ENCODE data around the gene CIRBP. TPM values are rescaled to one million over a fixed set of nuclear protein-coding genes. Genes with fewer than 3 reads are reported as not detected.

The CIRBP gene
- total and polyA plus RNA-seq, 9 of the 15 experiments (the other 6 are each of a cell fraction or from before 2014, with no cell fraction given): 20.5 to 327 (median 176) TPM

DNA sequence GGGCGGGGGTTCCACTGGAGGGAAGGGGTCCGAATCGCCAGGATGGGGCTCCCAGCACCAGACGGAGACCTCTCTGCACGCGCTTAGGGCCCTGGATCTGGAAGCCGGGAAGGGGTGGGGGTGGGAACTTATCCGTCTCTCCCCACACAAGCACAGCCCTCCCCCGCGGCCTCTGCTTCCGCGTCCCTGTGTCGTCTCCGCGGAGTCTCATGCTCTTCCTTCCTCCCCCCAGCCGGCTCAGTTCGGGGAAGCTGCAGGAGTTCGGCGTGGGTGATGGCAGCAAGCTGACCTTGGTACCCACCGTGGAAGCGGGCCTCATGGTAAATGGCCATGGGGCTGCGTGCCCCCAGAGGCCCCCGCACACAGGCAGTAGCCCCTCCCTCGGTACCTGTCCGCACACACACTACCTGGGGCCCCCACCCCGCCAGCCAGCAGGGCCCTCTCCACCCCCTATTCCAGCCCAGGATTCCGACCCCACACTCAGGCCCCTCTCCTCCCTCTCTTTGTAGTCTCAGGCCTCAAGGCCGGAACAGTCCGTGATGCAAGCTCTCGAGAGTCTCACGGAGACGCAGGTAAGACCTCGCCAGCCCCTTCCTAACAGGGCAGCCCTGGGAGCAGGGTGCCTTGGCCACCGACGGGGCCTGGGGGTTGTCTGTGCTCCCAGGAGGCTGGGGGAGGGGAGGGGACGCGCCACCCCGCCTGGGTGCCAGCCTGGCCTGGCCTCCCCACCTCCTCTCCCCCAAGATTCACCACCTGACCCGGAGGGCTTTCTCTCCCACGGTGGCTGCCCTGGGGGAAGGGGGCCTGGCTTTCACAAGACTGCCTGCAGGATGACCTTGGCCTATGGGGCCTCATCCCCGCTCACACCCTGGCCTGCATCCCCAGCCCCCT lies 17.6 kb upstream of the CIRBP start (continued):
- TF ChIP-seq, protein P1, sequence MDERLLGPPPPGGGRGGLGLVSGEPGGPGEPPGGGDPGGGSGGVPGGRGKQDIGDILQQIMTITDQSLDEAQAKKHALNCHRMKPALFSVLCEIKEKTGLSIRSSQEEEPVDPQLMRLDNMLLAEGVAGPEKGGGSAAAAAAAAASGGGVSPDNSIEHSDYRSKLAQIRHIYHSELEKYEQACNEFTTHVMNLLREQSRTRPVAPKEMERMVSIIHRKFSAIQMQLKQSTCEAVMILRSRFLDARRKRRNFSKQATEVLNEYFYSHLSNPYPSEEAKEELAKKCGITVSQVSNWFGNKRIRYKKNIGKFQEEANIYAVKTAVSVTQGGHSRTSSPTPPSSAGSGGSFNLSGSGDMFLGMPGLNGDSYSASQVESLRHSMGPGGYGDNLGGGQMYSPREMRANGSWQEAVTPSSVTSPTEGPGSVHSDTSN (CRISPR knock-in tag; IDR thresholded peaks at IDR 0.05; ENCODE audit: low read depth): no peak
- TF ChIP-seq, protein P1 (tag; conservative IDR thresholded peaks at IDR 0.05; ENCODE audit: low read depth): no peak
- no peak for TF ChIP-seq ZNF232 (CRISPR knock-in tag; IDR thresholded peaks at IDR 0.05)
- TF ChIP-seq PRPF4 (IDR thresholded peaks at IDR 0.05; ENCODE audit: insufficient read depth, low read depth, low read length, poor library complexity, severe bottlenecking): no peak
- TF ChIP-seq, protein P2, sequence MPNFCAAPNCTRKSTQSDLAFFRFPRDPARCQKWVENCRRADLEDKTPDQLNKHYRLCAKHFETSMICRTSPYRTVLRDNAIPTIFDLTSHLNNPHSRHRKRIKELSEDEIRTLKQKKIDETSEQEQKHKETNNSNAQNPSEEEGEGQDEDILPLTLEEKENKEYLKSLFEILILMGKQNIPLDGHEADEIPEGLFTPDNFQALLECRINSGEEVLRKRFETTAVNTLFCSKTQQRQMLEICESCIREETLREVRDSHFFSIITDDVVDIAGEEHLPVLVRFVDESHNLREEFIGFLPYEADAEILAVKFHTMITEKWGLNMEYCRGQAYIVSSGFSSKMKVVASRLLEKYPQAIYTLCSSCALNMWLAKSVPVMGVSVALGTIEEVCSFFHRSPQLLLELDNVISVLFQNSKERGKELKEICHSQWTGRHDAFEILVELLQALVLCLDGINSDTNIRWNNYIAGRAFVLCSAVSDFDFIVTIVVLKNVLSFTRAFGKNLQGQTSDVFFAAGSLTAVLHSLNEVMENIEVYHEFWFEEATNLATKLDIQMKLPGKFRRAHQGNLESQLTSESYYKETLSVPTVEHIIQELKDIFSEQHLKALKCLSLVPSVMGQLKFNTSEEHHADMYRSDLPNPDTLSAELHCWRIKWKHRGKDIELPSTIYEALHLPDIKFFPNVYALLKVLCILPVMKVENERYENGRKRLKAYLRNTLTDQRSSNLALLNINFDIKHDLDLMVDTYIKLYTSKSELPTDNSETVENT (CRISPR knock-in tag; IDR thresholded peaks at IDR 0.05): 0 out of 2 replicates have a peak, but pooled peaks have one; percentile 36
- TF ChIP-seq, protein P3, sequence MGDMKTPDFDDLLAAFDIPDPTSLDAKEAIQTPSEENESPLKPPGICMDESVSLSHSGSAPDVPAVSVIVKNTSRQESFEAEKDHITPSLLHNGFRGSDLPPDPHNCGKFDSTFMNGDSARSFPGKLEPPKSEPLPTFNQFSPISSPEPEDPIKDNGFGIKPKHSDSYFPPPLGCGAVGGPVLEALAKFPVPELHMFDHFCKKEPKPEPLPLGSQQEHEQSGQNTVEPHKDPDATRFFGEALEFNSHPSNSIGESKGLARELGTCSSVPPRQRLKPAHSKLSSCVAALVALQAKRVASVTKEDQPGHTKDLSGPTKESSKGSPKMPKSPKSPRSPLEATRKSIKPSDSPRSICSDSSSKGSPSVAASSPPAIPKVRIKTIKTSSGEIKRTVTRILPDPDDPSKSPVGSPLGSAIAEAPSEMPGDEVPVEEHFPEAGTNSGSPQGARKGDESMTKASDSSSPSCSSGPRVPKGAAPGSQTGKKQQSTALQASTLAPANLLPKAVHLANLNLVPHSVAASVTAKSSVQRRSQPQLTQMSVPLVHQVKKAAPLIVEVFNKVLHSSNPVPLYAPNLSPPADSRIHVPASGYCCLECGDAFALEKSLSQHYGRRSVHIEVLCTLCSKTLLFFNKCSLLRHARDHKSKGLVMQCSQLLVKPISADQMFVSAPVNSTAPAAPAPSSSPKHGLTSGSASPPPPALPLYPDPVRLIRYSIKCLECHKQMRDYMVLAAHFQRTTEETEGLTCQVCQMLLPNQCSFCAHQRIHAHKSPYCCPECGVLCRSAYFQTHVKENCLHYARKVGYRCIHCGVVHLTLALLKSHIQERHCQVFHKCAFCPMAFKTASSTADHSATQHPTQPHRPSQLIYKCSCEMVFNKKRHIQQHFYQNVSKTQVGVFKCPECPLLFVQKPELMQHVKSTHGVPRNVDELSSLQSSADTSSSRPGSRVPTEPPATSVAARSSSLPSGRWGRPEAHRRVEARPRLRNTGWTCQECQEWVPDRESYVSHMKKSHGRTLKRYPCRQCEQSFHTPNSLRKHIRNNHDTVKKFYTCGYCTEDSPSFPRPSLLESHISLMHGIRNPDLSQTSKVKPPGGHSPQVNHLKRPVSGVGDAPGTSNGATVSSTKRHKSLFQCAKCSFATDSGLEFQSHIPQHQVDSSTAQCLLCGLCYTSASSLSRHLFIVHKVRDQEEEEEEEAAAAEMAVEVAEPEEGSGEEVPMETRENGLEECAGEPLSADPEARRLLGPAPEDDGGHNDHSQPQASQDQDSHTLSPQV (IDR thresholded peaks at IDR 0.05): peak; percentile 54; the same call in 1 of the 2 replicates
- no peak for TF ChIP-seq FOXJ3 (CRISPR knock-in tag; IDR thresholded peaks at IDR 0.05)
- TF ChIP-seq, protein P4, sequence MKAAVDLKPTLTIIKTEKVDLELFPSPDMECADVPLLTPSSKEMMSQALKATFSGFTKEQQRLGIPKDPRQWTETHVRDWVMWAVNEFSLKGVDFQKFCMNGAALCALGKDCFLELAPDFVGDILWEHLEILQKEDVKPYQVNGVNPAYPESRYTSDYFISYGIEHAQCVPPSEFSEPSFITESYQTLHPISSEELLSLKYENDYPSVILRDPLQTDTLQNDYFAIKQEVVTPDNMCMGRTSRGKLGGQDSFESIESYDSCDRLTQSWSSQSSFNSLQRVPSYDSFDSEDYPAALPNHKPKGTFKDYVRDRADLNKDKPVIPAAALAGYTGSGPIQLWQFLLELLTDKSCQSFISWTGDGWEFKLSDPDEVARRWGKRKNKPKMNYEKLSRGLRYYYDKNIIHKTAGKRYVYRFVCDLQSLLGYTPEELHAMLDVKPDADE (conservative IDR thresholded peaks at IDR 0.05; ENCODE audit: control insufficient read depth, low read depth, low read length): 0 out of 2 replicates have a peak, but pooled peaks have one; percentile 57
- TF ChIP-seq, protein P5, sequence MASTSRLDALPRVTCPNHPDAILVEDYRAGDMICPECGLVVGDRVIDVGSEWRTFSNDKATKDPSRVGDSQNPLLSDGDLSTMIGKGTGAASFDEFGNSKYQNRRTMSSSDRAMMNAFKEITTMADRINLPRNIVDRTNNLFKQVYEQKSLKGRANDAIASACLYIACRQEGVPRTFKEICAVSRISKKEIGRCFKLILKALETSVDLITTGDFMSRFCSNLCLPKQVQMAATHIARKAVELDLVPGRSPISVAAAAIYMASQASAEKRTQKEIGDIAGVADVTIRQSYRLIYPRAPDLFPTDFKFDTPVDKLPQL (IDR thresholded peaks at IDR 0.05; ENCODE audit: extremely low read depth, insufficient read length): no peak
- TF ChIP-seq ZNF274 (IDR thresholded peaks at IDR 0.05; ENCODE audit: borderline replicate concordance, low read depth, low read length): no peak
- no peak for TF ChIP-seq ZNF75A (CRISPR knock-in tag; IDR thresholded peaks at IDR 0.05)
- TF ChIP-seq, protein P6, sequence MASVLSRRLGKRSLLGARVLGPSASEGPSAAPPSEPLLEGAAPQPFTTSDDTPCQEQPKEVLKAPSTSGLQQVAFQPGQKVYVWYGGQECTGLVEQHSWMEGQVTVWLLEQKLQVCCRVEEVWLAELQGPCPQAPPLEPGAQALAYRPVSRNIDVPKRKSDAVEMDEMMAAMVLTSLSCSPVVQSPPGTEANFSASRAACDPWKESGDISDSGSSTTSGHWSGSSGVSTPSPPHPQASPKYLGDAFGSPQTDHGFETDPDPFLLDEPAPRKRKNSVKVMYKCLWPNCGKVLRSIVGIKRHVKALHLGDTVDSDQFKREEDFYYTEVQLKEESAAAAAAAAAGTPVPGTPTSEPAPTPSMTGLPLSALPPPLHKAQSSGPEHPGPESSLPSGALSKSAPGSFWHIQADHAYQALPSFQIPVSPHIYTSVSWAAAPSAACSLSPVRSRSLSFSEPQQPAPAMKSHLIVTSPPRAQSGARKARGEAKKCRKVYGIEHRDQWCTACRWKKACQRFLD (CRISPR knock-in tag; IDR thresholded peaks at IDR 0.05): peak; percentile 54; the same call in 1 of the 2 replicates

Data from K562 (cell line).